Trophoblast cell (in vitro differentiated cells and primary cell): Measurements from ENCODE around the gene SPRYD7.

Source experiments
- DNase-seq, 2 donors: peaks; one replicate each; pipeline ENCODE4 v3.0.0-alpha.2; 2016
- H2AFZ ChIP-seq: 2 replicates; pipeline ENCODE4 v1.6.1; 2013; ENCODE audit warnings: low read length, moderate library complexity, mild to moderate bottlenecking; ENCODE audit not compliant: insufficient read depth, poor library complexity
- H2AK5ac ChIP-seq: 2 replicates; pipeline ENCODE4 v1.6.1; 2013; ENCODE audit warnings: mild to moderate bottlenecking, low read length
- H2BK120ac ChIP-seq: 2 replicates; pipeline ENCODE4 v1.6.1; 2013; ENCODE audit warnings: low read length, mild to moderate bottlenecking, moderate library complexity; ENCODE audit not compliant: insufficient read depth, poor library complexity
- H2BK12ac ChIP-seq: 2 replicates; pipeline ENCODE4 v1.6.1; 2013; ENCODE audit warnings: mild to moderate bottlenecking, low read length, moderate library complexity
- H2BK5ac ChIP-seq: 2 replicates; pipeline ENCODE4 v1.6.1; 2013; ENCODE audit warnings: low read length, low read depth, moderate library complexity, mild to moderate bottlenecking; ENCODE audit not compliant: poor library complexity
- H3K14ac ChIP-seq: 2 replicates; pipeline ENCODE4 v1.6.1; 2013; ENCODE audit warnings: mild to moderate bottlenecking, low read length
- H3K18ac ChIP-seq: 2 replicates; pipeline ENCODE4 v1.6.1; 2013; ENCODE audit warnings: mild to moderate bottlenecking, low read length
- H3K23ac ChIP-seq: 2 replicates; pipeline ENCODE4 v1.6.1; 2013; ENCODE audit warnings: low read length
- H3K27ac ChIP-seq: 2 replicates; pipeline ENCODE4 v1.5.1; 2013; ENCODE audit warnings: low read depth, mild to moderate bottlenecking, inconsistent platforms, low read length, moderate library complexity
- H3K27me3 ChIP-seq: 2 replicates; pipeline ENCODE4 v1.6.1; 2013; ENCODE audit warnings: inconsistent platforms, mild to moderate bottlenecking, low read length, moderate library complexity; ENCODE audit not compliant: insufficient read depth
- H3K36me3 ChIP-seq, 2 experiments: 1 replicate in 1 of 2; 2 replicates in 1 of 2; pipeline ENCODE4 v1.6.1; 2013; ENCODE audit warnings: low read length in 2 of 2, mild to moderate bottlenecking in 2 of 2, moderate library complexity in 1 of 2; ENCODE audit not compliant: insufficient read depth in 2 of 2, control insufficient read depth in 1 of 2
- H3K4ac ChIP-seq: 2 replicates; pipeline ENCODE4 v1.6.1; 2013; ENCODE audit warnings: low read depth, mild to moderate bottlenecking, low read length, moderate library complexity
- H3K4me1 ChIP-seq, 2 experiments: 1 replicate in 1 of 2; 2 replicates in 1 of 2; pipeline ENCODE4 v1.6.1; 2013; ENCODE audit warnings: low read length in 2 of 2, mild to moderate bottlenecking in 2 of 2, moderate library complexity in 1 of 2; ENCODE audit not compliant: insufficient read depth in 2 of 2, control insufficient read depth in 1 of 2
- H3K4me2 ChIP-seq: 2 replicates; pipeline ENCODE4 v1.6.1; 2013; ENCODE audit warnings: inconsistent platforms, mild to moderate bottlenecking, low read length, moderate library complexity
- H3K4me3 ChIP-seq: 2 replicates; pipeline ENCODE4 v1.5.1; 2013; ENCODE audit warnings: mild to moderate bottlenecking, low read depth, low read length, inconsistent platforms
- H3K79me1 ChIP-seq: one replicate; pipeline ENCODE4 v1.6.1; 2013; ENCODE audit warnings: low read length
- H3K79me2 ChIP-seq: 2 replicates; pipeline ENCODE4 v1.6.1; 2013; ENCODE audit warnings: low read length, mild to moderate bottlenecking; ENCODE audit not compliant: control insufficient read depth, insufficient read depth, poor library complexity
- H3K9ac ChIP-seq: 2 replicates; pipeline ENCODE4 v1.6.1; 2013; ENCODE audit warnings: mild to moderate bottlenecking, low read length
- H3K9me3 ChIP-seq: 2 replicates; pipeline ENCODE4 v1.6.1; 2013; ENCODE audit warnings: low read depth, mild to moderate bottlenecking, control low read depth, inconsistent platforms, low read length; ENCODE audit not compliant: insufficient read depth
- H4K12ac ChIP-seq: 2 replicates; pipeline ENCODE4 v1.6.1; 2013; ENCODE audit warnings: low read depth, mild to moderate bottlenecking, low read length, moderate library complexity
- H4K8ac ChIP-seq: 2 replicates; pipeline ENCODE4 v1.6.1; 2013; ENCODE audit warnings: low read depth, mild to moderate bottlenecking, low read length, moderate library complexity
- H4K91ac ChIP-seq: one replicate; pipeline ENCODE4 v1.6.1; 2013; ENCODE audit warnings: low read depth, mild to moderate bottlenecking, low read length, moderate library complexity
- WGBS: extraction: QIAGEN DNeasy Blood & Tissue Kit; methylation state at CpG from one replicate; pipeline ENCODE4 v1.1.7; 2013; ENCODE audit warnings: missing lambda C conversion rate; ENCODE audit not compliant: insufficient read length, insufficient coverage; ENCODE audit errors: extremely low coverage; 5-methylcytosine and 5-hydroxymethylcytosine counted together

SPRYD7 gene

GRCh38 chr13:49908637-49909036 is 27.5 kb downstream of the SPRYD7 start:
- Histone ChIP-seq H2BK120ac (no peak overlapping the region), H2AFZ (no peak overlapping the region), H3K4ac (no peak overlapping the region), H3K9me3 (no peaks in the 10 kb centered on the region), H2BK12ac (no peak overlapping the region), H3K27ac (no peak overlapping the region), H3K23ac (no peak overlapping the region), H3K79me2 (no peaks in the 10 kb centered on the region), H3K27me3 (no peaks in the 10 kb centered on the region), H3K14ac (no peak overlapping the region), H3K4me2 (no peak overlapping the region), H3K9ac (no peak overlapping the region), H3K18ac (no peak overlapping the region), H4K12ac (no peak overlapping the region), H4K8ac (no peak overlapping the region), H3K79me1 (no peaks in the 10 kb centered on the region), H3K4me3 (no peak overlapping the region), H2BK5ac (no peak overlapping the region), H3K36me3 (peaks cover 2 to 3% of the 10 kb centered on the region in 2 experiments), H3K4me1 (no peaks in the 10 kb centered on the region), H2AK5ac (no peak overlapping the region), H4K91ac (no peak overlapping the region)
- WGBS: no CpG with 5 or more reads among the region's 5 CpGs
- DNase-seq: peak in 1 of 2 donors; percentile 33

GRCh38 chr13:49904729-49905456 is 31.2 kb downstream of the SPRYD7 start:
- H3K79me2 ChIP-seq: no peaks in the 10 kb centered on the region
- no peak overlapping the region for H3K4ac ChIP-seq
- H3K23ac ChIP-seq: no peak overlapping the region
- no peak overlapping the region for H3K9ac ChIP-seq
- H3K4me3 ChIP-seq: no peak overlapping the region
- H3K14ac ChIP-seq: no peak overlapping the region
- no peak overlapping the region for H2AFZ ChIP-seq
- H2BK12ac ChIP-seq: no peak overlapping the region
- H4K12ac ChIP-seq: no peak overlapping the region
- no peaks in the 10 kb centered on the region for H3K4me1 ChIP-seq
- H2BK5ac ChIP-seq: no peak overlapping the region
- no peak overlapping the region for H2BK120ac ChIP-seq
- H3K79me1 ChIP-seq: no peaks in the 10 kb centered on the region
- no peak overlapping the region for H4K91ac ChIP-seq
- no peak overlapping the region for H3K4me2 ChIP-seq
- no peaks in the 10 kb centered on the region for H3K27me3 ChIP-seq
- no peaks in the 10 kb centered on the region for H3K9me3 ChIP-seq
- no CpG with 5 or more reads among the region's 5 CpGs for WGBS
- no peak overlapping the region for H2AK5ac ChIP-seq
- no peak overlapping the region for H3K18ac ChIP-seq
- H4K8ac ChIP-seq: no peak overlapping the region
- peak; percentile 35 to 37 for DNase-seq
- no peak overlapping the region for H3K27ac ChIP-seq
- no peaks in the 10 kb centered on the region for H3K36me3 ChIP-seq

GRCh38 chr13:49898792-49899191 is 37.3 kb downstream of the SPRYD7 start:
- no peak overlapping the region for H2BK5ac ChIP-seq
- no CpG with 5 or more reads among the region's 8 CpGs for WGBS
- no peak overlapping the region for H2AK5ac ChIP-seq
- no peak overlapping the region for H3K4me2 ChIP-seq
- no peak overlapping the region for H2AFZ ChIP-seq
- no peak overlapping the region for H3K4ac ChIP-seq
- no peak for DNase-seq
- H3K27me3 ChIP-seq: no peaks in the 10 kb centered on the region
- H3K27ac ChIP-seq: no peak overlapping the region
- no peaks in the 10 kb centered on the region for H3K4me1 ChIP-seq
- no peak overlapping the region for H4K91ac ChIP-seq
- no peak overlapping the region for H4K8ac ChIP-seq
- no peak overlapping the region for H2BK120ac ChIP-seq
- no peak overlapping the region for H3K9ac ChIP-seq
- no peak overlapping the region for H3K14ac ChIP-seq
- H3K23ac ChIP-seq: no peak overlapping the region
- no peak overlapping the region for H3K4me3 ChIP-seq
- H3K9me3 ChIP-seq: no peaks in the 10 kb centered on the region
- no peak overlapping the region for H3K18ac ChIP-seq
- no peak overlapping the region for H2BK12ac ChIP-seq
- H3K36me3 ChIP-seq: no peaks in the 10 kb centered on the region
- no peak overlapping the region for H4K12ac ChIP-seq
- no peaks in the 10 kb centered on the region for H3K79me1 ChIP-seq
- no peaks in the 10 kb centered on the region for H3K79me2 ChIP-seq

- H3K9ac ChIP-seq: no peak overlapping the region
These were observed 38.4 kb downstream of the SPRYD7 start for GRCh38 chr13:49897713-49898112.

More at GRCh38 chr13:49897713-49898112, 38.4 kb downstream of the SPRYD7 start:
- Histone ChIP-seq H3K23ac (no peak overlapping the region), H3K27me3 (no peaks in the 10 kb centered on the region), H3K14ac (no peak overlapping the region), H3K9me3 (peaks cover 2% of the 10 kb centered on the region), H2BK5ac (no peak overlapping the region), H3K79me1 (no peaks in the 10 kb centered on the region), H2BK12ac (no peak overlapping the region), H3K4me1 (no peaks in the 10 kb centered on the region), H3K4me2 (no peak overlapping the region), H4K12ac (no peak overlapping the region), H3K79me2 (no peaks in the 10 kb centered on the region), H2AK5ac (no peak overlapping the region), H3K4me3 (no peak overlapping the region), H3K4ac (no peak overlapping the region), H2BK120ac (no peak overlapping the region), H4K91ac (no peak overlapping the region), H2AFZ (no peak overlapping the region), H3K27ac (no peak overlapping the region), H3K18ac (no peak overlapping the region), H4K8ac (no peak overlapping the region), H3K36me3 (no peaks in the 10 kb centered on the region)
- no peak for DNase-seq
- no CpG with 5 or more reads among the region's 3 CpGs for WGBS
